ENCODE measurements around the gene CACNA1D. TPM values are rescaled to one million over a fixed set of nuclear protein-coding genes. Genes with fewer than 3 reads are reported as not detected.
"Not testable (repeated sequence)": the region's sequence is repeated elsewhere in the genome, so short reads cannot be mapped to it uniquely, and the experiment has no call there.

The CACNA1D gene
- total and polyA plus RNA-seq, 2 experiments from 2014 or later: 5.2 to 27.8 TPM

- 94% methylated on average over 3 of the region's 3 CpGs for WGBS (ENCODE audit: low lambda C conversion rate, missing lambda C conversion rate)
- Histone ChIP-seq H4K20me1 (ENCODE audit: insufficient read depth, poor library complexity, severe bottlenecking) (no peaks in the 10 kb centered on the region), H3K4me3 (no peak overlapping the region), H3K27me3 (no peaks in the 10 kb centered on the region), H3K9me2 (replicated peaks; ENCODE audit: insufficient read depth) (no peaks in the 10 kb centered on the region), H3K9me3 (ENCODE audit: low read depth) (no peaks in the 10 kb centered on the region), H3K4me1 (ENCODE audit: insufficient read depth) (peaks cover 7% of the 10 kb centered on the region), H3K79me2 (no peaks in the 10 kb centered on the region), H3K27ac (no peak overlapping the region), H3K4me2 (no peak overlapping the region), H3K36me3 (replicated peaks; ENCODE audit: insufficient read depth, low read depth) (no peaks in the 10 kb centered on the region), H2AFZ (no peak overlapping the region)
- peak; percentile 21 for DNase-seq (ENCODE audit: low spot score)
- TF ChIP-seq CTCF (IDR thresholded peaks at IDR 0.05; ENCODE audit: poor library complexity): no peak
- TF ChIP-seq EZH2 (IDR thresholded peaks at IDR 0.05; ENCODE audit: borderline replicate concordance): no peak
- TF ChIP-seq EZH2phosphoT487 (IDR thresholded peaks at IDR 0.05; ENCODE audit: low read depth, severe bottlenecking, unreplicated experiment): no peak
Observed at GRCh38 chr3:53464424-53464823, 30.0 kb upstream of the CACNA1D start.

DNA sequence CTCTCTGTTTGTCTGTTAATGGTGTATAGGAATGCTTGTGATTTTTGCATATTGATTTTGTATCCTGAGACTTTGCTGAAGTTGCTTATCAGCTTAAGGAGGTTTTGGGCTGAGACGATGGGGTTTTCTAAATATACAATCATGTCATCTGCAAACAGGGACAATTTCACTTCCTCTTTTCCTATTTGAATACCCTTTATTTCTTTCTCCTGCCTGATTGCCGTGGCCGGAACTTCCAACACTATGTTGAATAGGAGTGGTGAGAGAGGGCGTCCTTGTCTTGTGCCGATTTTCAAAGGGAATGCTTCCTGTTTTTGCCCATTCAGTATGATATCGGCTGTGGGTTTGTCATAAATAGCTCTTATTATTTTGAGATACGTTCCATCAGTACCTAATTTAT lies 24.7 kb upstream of the CACNA1D start:
- not testable (repeated sequence) for DNase-seq (ENCODE audit: low spot score); H3K79me2 ChIP-seq; H3K4me2 ChIP-seq; H3K4me3 ChIP-seq; H3K27me3 ChIP-seq; H2AFZ ChIP-seq; H4K20me1 ChIP-seq (ENCODE audit: insufficient read depth, poor library complexity, severe bottlenecking); H3K9me3 ChIP-seq (ENCODE audit: low read depth); H3K27ac ChIP-seq; H3K4me1 ChIP-seq (ENCODE audit: insufficient read depth); H3K9me2 ChIP-seq (replicated peaks; ENCODE audit: insufficient read depth); H3K36me3 ChIP-seq (replicated peaks; ENCODE audit: insufficient read depth, low read depth)
- WGBS (ENCODE audit: low lambda C conversion rate, missing lambda C conversion rate): 91% methylated on average over 7 of the region's 7 CpGs

DNA sequence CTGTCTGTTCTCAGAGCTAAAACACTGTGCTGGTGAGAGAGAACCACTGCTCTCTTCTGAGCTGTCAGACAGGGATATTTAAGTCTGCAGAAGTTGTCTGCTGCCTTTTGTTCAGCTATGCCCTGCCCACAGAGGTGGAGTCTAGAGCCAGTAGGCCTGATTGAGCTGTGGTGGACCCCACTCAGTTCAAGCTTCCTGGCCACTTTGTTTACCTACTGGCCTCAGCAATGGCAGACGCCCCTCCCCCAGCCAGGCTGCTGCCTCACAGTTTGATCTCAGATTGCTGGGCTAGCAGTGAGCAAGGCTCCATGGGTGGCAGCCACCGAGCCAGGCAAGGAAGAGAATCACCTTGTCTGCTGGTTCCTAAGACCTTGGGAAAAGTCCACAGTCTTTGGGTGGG lies 21.0 kb upstream of the CACNA1D start:
- H3K4me2 ChIP-seq: no peak overlapping the region
- no peak overlapping the region for H3K27ac ChIP-seq
- 73% methylated on average over 2 of the region's 2 CpGs for WGBS (ENCODE audit: low lambda C conversion rate, missing lambda C conversion rate)
- no peak for DNase-seq (ENCODE audit: low spot score)
- no peak for TF ChIP-seq EZH2 (IDR thresholded peaks at IDR 0.05; ENCODE audit: borderline replicate concordance)
- H4K20me1 ChIP-seq (ENCODE audit: insufficient read depth, poor library complexity, severe bottlenecking): no peaks in the 10 kb centered on the region
- H3K27me3 ChIP-seq: no peaks in the 10 kb centered on the region
- no peak overlapping the region for H2AFZ ChIP-seq
- no peaks in the 10 kb centered on the region for H3K9me2 ChIP-seq (replicated peaks; ENCODE audit: insufficient read depth)
- no peaks in the 10 kb centered on the region for H3K79me2 ChIP-seq
- no peaks in the 10 kb centered on the region for H3K9me3 ChIP-seq (ENCODE audit: low read depth)
- H3K4me3 ChIP-seq: no peak overlapping the region
- peaks cover 5% of the 10 kb centered on the region for H3K4me1 ChIP-seq (ENCODE audit: insufficient read depth)
- H3K36me3 ChIP-seq (replicated peaks; ENCODE audit: insufficient read depth, low read depth): no peaks in the 10 kb centered on the region

- not testable (repeated sequence) for H3K79me2 ChIP-seq; H3K4me3 ChIP-seq; H3K27me3 ChIP-seq; H3K9me2 ChIP-seq (replicated peaks; ENCODE audit: insufficient read depth); H3K9me3 ChIP-seq (ENCODE audit: low read depth); H3K36me3 ChIP-seq (replicated peaks; ENCODE audit: insufficient read depth, low read depth); H3K27ac ChIP-seq; H2AFZ ChIP-seq; H3K4me2 ChIP-seq; H4K20me1 ChIP-seq (ENCODE audit: insufficient read depth, poor library complexity, severe bottlenecking); DNase-seq (ENCODE audit: low spot score)
- WGBS (ENCODE audit: low lambda C conversion rate, missing lambda C conversion rate): 97% methylated on average over 3 of the region's 3 CpGs
- peaks cover 16% of the 10 kb centered on the region for H3K4me1 ChIP-seq (ENCODE audit: insufficient read depth)
Observed at GRCh38 chr3:53476372-53476771, 18.0 kb upstream of the CACNA1D start.

DNA sequence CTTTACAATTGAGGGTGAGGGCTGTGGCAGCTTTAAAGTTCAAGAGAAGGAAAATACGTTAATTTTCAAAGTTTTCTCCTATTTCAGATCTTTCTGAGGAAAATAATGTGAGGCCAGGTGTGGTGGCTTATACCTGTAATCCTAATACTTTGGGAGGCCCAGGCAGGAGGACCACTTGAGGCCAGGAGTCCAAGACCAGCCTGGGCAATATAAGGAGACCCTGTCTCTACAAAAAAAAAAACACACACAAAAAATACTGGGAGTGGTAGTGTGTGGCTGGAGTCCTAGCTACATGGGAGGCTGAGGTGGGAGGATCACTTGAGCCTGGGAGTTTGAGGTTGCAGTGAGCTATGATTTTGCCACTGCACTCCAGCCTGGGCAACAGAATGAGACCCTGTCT lies 16.7 kb upstream of the CACNA1D start:
- H3K27me3 ChIP-seq; H3K9me2 ChIP-seq (replicated peaks; ENCODE audit: insufficient read depth); H3K36me3 ChIP-seq (replicated peaks; ENCODE audit: insufficient read depth, low read depth); H3K4me3 ChIP-seq; H2AFZ ChIP-seq; DNase-seq (ENCODE audit: low spot score); H3K79me2 ChIP-seq; H3K9me3 ChIP-seq (ENCODE audit: low read depth); H4K20me1 ChIP-seq (ENCODE audit: insufficient read depth, poor library complexity, severe bottlenecking): not testable (repeated sequence)
- H3K4me1 ChIP-seq (ENCODE audit: insufficient read depth): peaks cover 16% of the 10 kb centered on the region
- peak overlapping the region; percentile 82 for H3K27ac ChIP-seq
- 89% methylated on average over 1 of the region's 1 CpG for WGBS (ENCODE audit: low lambda C conversion rate, missing lambda C conversion rate)
- H3K4me2 ChIP-seq: peak overlapping the region; percentile 20
